ENCODE results near the gene TUBA1A.
"Not testable (repeated sequence)": the region's sequence is repeated elsewhere in the genome, so short reads cannot be mapped to it uniquely, and the experiment has no call there.

TUBA1A gene

GRCh38 chr12:49183214-49183950 is 5.5 kb downstream of the TUBA1A start:
- not testable (repeated sequence) for H3K23ac ChIP-seq (ENCODE audit: low read depth, low read length, poor library complexity); H3K18ac ChIP-seq (ENCODE audit: low read length); H3K4me1 ChIP-seq (ENCODE audit: control insufficient read depth in 2 of 2, insufficient read depth in 1 of 2, low read depth in 1 of 2, low read length in 2 of 2); H3K4me2 ChIP-seq (ENCODE audit: insufficient read depth, low read length, poor library complexity, severe bottlenecking); H3K4ac ChIP-seq (ENCODE audit: low read length); H3K27me3 ChIP-seq (ENCODE audit: control insufficient read depth in 3 of 3, insufficient read depth in 3 of 3, low read depth in 1 of 3, low read length in 3 of 3); H4K8ac ChIP-seq (ENCODE audit: low read depth, low read length); H3K14ac ChIP-seq (ENCODE audit: low read length); H3K4me3 ChIP-seq (ENCODE audit: low read length in 2 of 2); H2AK5ac ChIP-seq (ENCODE audit: low read depth, low read length); H2BK12ac ChIP-seq (ENCODE audit: low read length); H3K27ac ChIP-seq (replicated peaks; ENCODE audit: low read length); H2BK15ac ChIP-seq (ENCODE audit: low read length); H3K9me3 ChIP-seq (replicated peaks in 1 of 2; ENCODE audit: control insufficient read depth in 2 of 2, insufficient read depth in 1 of 2, low read depth in 1 of 2, low read length in 2 of 2); H4K91ac ChIP-seq (ENCODE audit: low read depth, low read length, poor library complexity); H3K79me1 ChIP-seq (ENCODE audit: low read depth, low read length); H2BK120ac ChIP-seq (ENCODE audit: low read depth, low read length); H2BK5ac ChIP-seq (ENCODE audit: low read length); DNase-seq (ENCODE audit: low spot score); H2AFZ ChIP-seq (ENCODE audit: low read length); H3K9ac ChIP-seq (ENCODE audit: low read depth, low read length, poor library complexity)
- no CpG with 5 or more reads among the region's 15 CpGs for WGBS, 2 donors (ENCODE audit: extremely low coverage in 2 of 2, insufficient read length in 2 of 2, insufficient replicate concordance in 1 of 2)
- H3K36me3 ChIP-seq (replicated peaks in 1 of 2; ENCODE audit: control insufficient read depth in 2 of 2, insufficient read depth in 2 of 2, low read length in 2 of 2) = peaks cover 14 to 40% of the 10 kb centered on the region in 2 donors

DNA sequence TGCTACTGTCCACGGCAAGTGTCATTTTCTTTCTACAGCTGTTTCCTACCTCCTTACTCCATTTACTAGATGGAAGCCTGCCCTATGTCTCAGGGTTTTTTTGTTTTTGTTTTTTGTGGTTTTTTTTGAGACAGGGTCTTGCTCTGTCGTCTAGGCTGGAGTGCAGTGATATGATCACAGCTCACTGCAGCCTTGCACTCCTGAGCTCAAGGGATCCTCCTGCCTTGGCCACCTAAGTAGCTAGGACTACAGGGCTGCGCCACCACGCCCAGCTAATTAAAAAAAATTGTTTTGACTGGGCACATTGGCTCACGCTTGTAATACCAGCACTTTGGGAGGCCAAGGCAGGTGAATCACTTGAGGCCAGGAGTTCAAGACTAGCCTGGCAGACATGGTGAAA is 14.7 kb downstream of the TUBA1A start:
- no peak overlapping the region for H2BK120ac ChIP-seq (ENCODE audit: low read depth, low read length)
- H3K4ac ChIP-seq (ENCODE audit: low read length) = no peak overlapping the region

DNA sequence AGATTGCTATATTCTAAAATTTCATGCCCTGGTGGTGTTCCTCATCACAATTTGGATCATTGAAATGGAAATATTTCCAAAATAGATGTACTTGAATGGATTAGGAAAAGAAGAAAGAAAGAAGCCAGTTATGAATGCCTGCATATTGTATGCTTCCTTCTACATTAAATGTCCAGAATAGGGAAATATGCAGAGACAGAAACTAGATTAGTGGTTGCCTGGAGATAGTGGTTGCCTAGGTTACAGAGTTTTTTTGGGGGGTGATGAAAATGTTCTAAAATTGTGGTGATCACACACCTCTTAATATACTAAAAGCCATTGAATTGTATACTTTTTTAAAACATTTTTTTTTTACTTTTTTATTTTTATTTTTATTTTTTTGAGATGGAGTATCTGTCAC is 18.0 kb downstream of the TUBA1A start:
- no peak overlapping the region for H3K4me3 ChIP-seq (ENCODE audit: low read length in 2 of 2)
- H4K91ac ChIP-seq (ENCODE audit: low read depth, low read length, poor library complexity) = no peak overlapping the region
- no peak overlapping the region for H4K8ac ChIP-seq (ENCODE audit: low read depth, low read length)
- H3K14ac ChIP-seq (ENCODE audit: low read length) = no peak overlapping the region
- no peaks in the 10 kb centered on the region for H3K27me3 ChIP-seq (ENCODE audit: control insufficient read depth in 3 of 3, insufficient read depth in 3 of 3, low read depth in 1 of 3, low read length in 3 of 3)
- no peak overlapping the region for H2BK5ac ChIP-seq (ENCODE audit: low read length)
- no peaks in the 10 kb centered on the region for H3K36me3 ChIP-seq (replicated peaks in 1 of 2; ENCODE audit: control insufficient read depth in 2 of 2, insufficient read depth in 2 of 2, low read length in 2 of 2)
- H3K4me2 ChIP-seq (ENCODE audit: insufficient read depth, low read length, poor library complexity, severe bottlenecking) = no peak overlapping the region
- no peak overlapping the region for H2BK15ac ChIP-seq (ENCODE audit: low read length)
- H2AK5ac ChIP-seq (ENCODE audit: low read depth, low read length) = no peak overlapping the region
- no peaks in the 10 kb centered on the region for H3K9me3 ChIP-seq (replicated peaks in 1 of 2; ENCODE audit: control insufficient read depth in 2 of 2, insufficient read depth in 1 of 2, low read depth in 1 of 2, low read length in 2 of 2)
- H3K18ac ChIP-seq (ENCODE audit: low read length) = no peak overlapping the region
- no peak overlapping the region for H3K27ac ChIP-seq (replicated peaks; ENCODE audit: low read length)
- H2AFZ ChIP-seq (ENCODE audit: low read length) = no peak overlapping the region
- no peak overlapping the region for H2BK120ac ChIP-seq (ENCODE audit: low read depth, low read length)
- no peak overlapping the region for H3K23ac ChIP-seq (ENCODE audit: low read depth, low read length, poor library complexity)
- H3K4ac ChIP-seq (ENCODE audit: low read length) = no peak overlapping the region
- peaks cover 0 to 3% of the 10 kb centered on the region in 2 donors for H3K4me1 ChIP-seq (ENCODE audit: control insufficient read depth in 2 of 2, insufficient read depth in 1 of 2, low read depth in 1 of 2, low read length in 2 of 2)
- no peaks in the 10 kb centered on the region for H3K79me1 ChIP-seq (ENCODE audit: low read depth, low read length)
- DNase-seq (ENCODE audit: low spot score) = no peak
- H2BK12ac ChIP-seq (ENCODE audit: low read length) = no peak overlapping the region
- no peak overlapping the region for H3K9ac ChIP-seq (ENCODE audit: low read depth, low read length, poor library complexity)

More for the DNA sequence above, 14.7 kb downstream of the TUBA1A start:
- H4K8ac ChIP-seq (ENCODE audit: low read depth, low read length) = no peak overlapping the region
- no peak overlapping the region for H2BK15ac ChIP-seq (ENCODE audit: low read length)
- H2BK5ac ChIP-seq (ENCODE audit: low read length) = no peak overlapping the region
- H3K23ac ChIP-seq (ENCODE audit: low read depth, low read length, poor library complexity) = no peak overlapping the region
- no CpG with 5 or more reads among the region's 5 CpGs for WGBS, 2 donors (ENCODE audit: extremely low coverage in 2 of 2, insufficient read length in 2 of 2, insufficient replicate concordance in 1 of 2)
- H3K36me3 ChIP-seq (replicated peaks in 1 of 2; ENCODE audit: control insufficient read depth in 2 of 2, insufficient read depth in 2 of 2, low read length in 2 of 2) = no peaks in the 10 kb centered on the region
- H2BK12ac ChIP-seq (ENCODE audit: low read length) = no peak overlapping the region
- no peaks in the 10 kb centered on the region for H3K27me3 ChIP-seq (ENCODE audit: control insufficient read depth in 3 of 3, insufficient read depth in 3 of 3, low read depth in 1 of 3, low read length in 3 of 3)
- no peak overlapping the region for H3K9ac ChIP-seq (ENCODE audit: low read depth, low read length, poor library complexity)
- no peak overlapping the region for H3K14ac ChIP-seq (ENCODE audit: low read length)
- H3K79me1 ChIP-seq (ENCODE audit: low read depth, low read length) = no peaks in the 10 kb centered on the region
- peaks cover 2% of the 10 kb centered on the region in 2 donors for H3K9me3 ChIP-seq (replicated peaks in 1 of 2; ENCODE audit: control insufficient read depth in 2 of 2, insufficient read depth in 1 of 2, low read depth in 1 of 2, low read length in 2 of 2)
- H4K91ac ChIP-seq (ENCODE audit: low read depth, low read length, poor library complexity) = no peak overlapping the region
- no peak overlapping the region for H2AFZ ChIP-seq (ENCODE audit: low read length)
- H3K18ac ChIP-seq (ENCODE audit: low read length) = no peak overlapping the region
- H3K4me1 ChIP-seq (ENCODE audit: control insufficient read depth in 2 of 2, insufficient read depth in 1 of 2, low read depth in 1 of 2, low read length in 2 of 2) = peaks cover 0 to 3% of the 10 kb centered on the region in 2 donors
- H3K4me3 ChIP-seq (ENCODE audit: low read length in 2 of 2) = no peak overlapping the region
- DNase-seq (ENCODE audit: low spot score) = no peak
- H3K27ac ChIP-seq (replicated peaks; ENCODE audit: low read length) = no peak overlapping the region
- no peak overlapping the region for H2AK5ac ChIP-seq (ENCODE audit: low read depth, low read length)
- no peak overlapping the region for H3K4me2 ChIP-seq (ENCODE audit: insufficient read depth, low read length, poor library complexity, severe bottlenecking)

GRCh38 chr12:49165114-49165513 is 23.8 kb downstream of the TUBA1A start:
- no peaks in the 10 kb centered on the region for H3K27me3 ChIP-seq (ENCODE audit: control insufficient read depth in 3 of 3, insufficient read depth in 3 of 3, low read depth in 1 of 3, low read length in 3 of 3)
- no peak overlapping the region for H2AFZ ChIP-seq (ENCODE audit: low read length)
- H4K91ac ChIP-seq (ENCODE audit: low read depth, low read length, poor library complexity) = no peak overlapping the region
- H3K4me3 ChIP-seq (ENCODE audit: low read length in 2 of 2) = no peak overlapping the region
- no CpG with 5 or more reads among the region's 2 CpGs for WGBS, 2 donors (ENCODE audit: extremely low coverage in 2 of 2, insufficient read length in 2 of 2, insufficient replicate concordance in 1 of 2)
- DNase-seq (ENCODE audit: low spot score) = no peak
- no peaks in the 10 kb centered on the region for H3K79me1 ChIP-seq (ENCODE audit: low read depth, low read length)
- H2BK120ac ChIP-seq (ENCODE audit: low read depth, low read length) = no peak overlapping the region
- H2AK5ac ChIP-seq (ENCODE audit: low read depth, low read length) = no peak overlapping the region
- H3K14ac ChIP-seq (ENCODE audit: low read length) = no peak overlapping the region
- H3K9me3 ChIP-seq (replicated peaks in 1 of 2; ENCODE audit: control insufficient read depth in 2 of 2, insufficient read depth in 1 of 2, low read depth in 1 of 2, low read length in 2 of 2) = no peaks in the 10 kb centered on the region
- H3K4me2 ChIP-seq (ENCODE audit: insufficient read depth, low read length, poor library complexity, severe bottlenecking) = no peak overlapping the region
- no peak overlapping the region for H2BK15ac ChIP-seq (ENCODE audit: low read length)
- H3K4me1 ChIP-seq (ENCODE audit: control insufficient read depth in 2 of 2, insufficient read depth in 1 of 2, low read depth in 1 of 2, low read length in 2 of 2) = no peaks in the 10 kb centered on the region
- H3K9ac ChIP-seq (ENCODE audit: low read depth, low read length, poor library complexity) = no peak overlapping the region
- no peak overlapping the region for H3K4ac ChIP-seq (ENCODE audit: low read length)
- no peak overlapping the region for H3K23ac ChIP-seq (ENCODE audit: low read depth, low read length, poor library complexity)
- no peak overlapping the region for H2BK12ac ChIP-seq (ENCODE audit: low read length)
- no peak overlapping the region for H3K18ac ChIP-seq (ENCODE audit: low read length)
- no peak overlapping the region for H3K27ac ChIP-seq (replicated peaks; ENCODE audit: low read length)
- no peak overlapping the region for H2BK5ac ChIP-seq (ENCODE audit: low read length)
- no peak overlapping the region for H4K8ac ChIP-seq (ENCODE audit: low read depth, low read length)
- no peaks in the 10 kb centered on the region for H3K36me3 ChIP-seq (replicated peaks in 1 of 2; ENCODE audit: control insufficient read depth in 2 of 2, insufficient read depth in 2 of 2, low read length in 2 of 2)

Measured in neuronal stem cell (in vitro differentiated cells).